ENCODE results near the gene MYOG.

DNA sequence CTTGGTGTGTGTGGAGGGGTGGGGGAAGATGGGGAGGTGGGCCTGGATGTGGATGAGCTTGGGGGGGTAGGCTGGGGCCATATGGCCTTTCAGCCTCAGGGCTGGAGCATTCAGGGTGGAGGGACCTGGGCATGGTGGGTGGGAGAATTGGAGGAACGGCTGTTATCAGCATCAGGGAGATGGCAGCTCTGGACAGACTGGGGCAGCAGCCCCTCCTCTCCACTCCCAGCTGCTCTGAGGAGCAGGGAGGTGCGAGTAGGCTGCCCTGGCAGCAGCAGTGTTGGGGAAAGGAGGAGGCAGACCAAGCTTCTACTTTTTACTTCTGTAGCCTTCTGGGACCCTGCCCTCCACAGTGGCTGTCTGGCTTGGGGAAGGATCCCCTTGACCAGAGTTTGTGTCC is 49.3 kb downstream of the MYOG start:
- TF ChIP-seq, protein P1, sequence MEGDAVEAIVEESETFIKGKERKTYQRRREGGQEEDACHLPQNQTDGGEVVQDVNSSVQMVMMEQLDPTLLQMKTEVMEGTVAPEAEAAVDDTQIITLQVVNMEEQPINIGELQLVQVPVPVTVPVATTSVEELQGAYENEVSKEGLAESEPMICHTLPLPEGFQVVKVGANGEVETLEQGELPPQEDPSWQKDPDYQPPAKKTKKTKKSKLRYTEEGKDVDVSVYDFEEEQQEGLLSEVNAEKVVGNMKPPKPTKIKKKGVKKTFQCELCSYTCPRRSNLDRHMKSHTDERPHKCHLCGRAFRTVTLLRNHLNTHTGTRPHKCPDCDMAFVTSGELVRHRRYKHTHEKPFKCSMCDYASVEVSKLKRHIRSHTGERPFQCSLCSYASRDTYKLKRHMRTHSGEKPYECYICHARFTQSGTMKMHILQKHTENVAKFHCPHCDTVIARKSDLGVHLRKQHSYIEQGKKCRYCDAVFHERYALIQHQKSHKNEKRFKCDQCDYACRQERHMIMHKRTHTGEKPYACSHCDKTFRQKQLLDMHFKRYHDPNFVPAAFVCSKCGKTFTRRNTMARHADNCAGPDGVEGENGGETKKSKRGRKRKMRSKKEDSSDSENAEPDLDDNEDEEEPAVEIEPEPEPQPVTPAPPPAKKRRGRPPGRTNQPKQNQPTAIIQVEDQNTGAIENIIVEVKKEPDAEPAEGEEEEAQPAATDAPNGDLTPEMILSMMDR (IDR thresholded peaks at IDR 0.05), result no peak
- TF ChIP-seq POLR2AphosphoS5 (IDR thresholded peaks at IDR 0.05; ENCODE audit: insufficient read depth in 1 of 2, low read depth in 1 of 2) (no peak), POLR2A (IDR thresholded peaks at IDR 0.05) (no peak)
